ENCODE results near the gene GABPB1.

Gene GABPB1

GRCh38 chr15:50262533-50262932 is 92.5 kb downstream of the GABPB1 start:
- Histone ChIP-seq H3K27ac (no peak overlapping the region), H3K4me3 (no peak overlapping the region)
- DNase-seq (ENCODE audit: low spot score), result no peak
- TF ChIP-seq CTCF (IDR thresholded peaks at IDR 0.05), result no peak

GRCh38 chr15:50261981-50262380 is 93.0 kb downstream of the GABPB1 start:
- DNase-seq (ENCODE audit: low spot score), result no peak
- H3K4me3 ChIP-seq, result no peak overlapping the region
- H3K27ac ChIP-seq, result no peak overlapping the region
- no peak for TF ChIP-seq CTCF (IDR thresholded peaks at IDR 0.05)

GRCh38 chr15:50260969-50261496 is 94.0 kb downstream of the GABPB1 start:
- no peak for DNase-seq (ENCODE audit: low spot score)
- no peak for TF ChIP-seq CTCF (IDR thresholded peaks at IDR 0.05)
- Histone ChIP-seq H3K27ac (no peak overlapping the region), H3K4me3 (no peak overlapping the region)

GRCh38 chr15:50259276-50259675 is 95.7 kb downstream of the GABPB1 start:
- Histone ChIP-seq H3K4me3 (no peak overlapping the region), H3K27ac (no peak overlapping the region)
- TF ChIP-seq CTCF (IDR thresholded peaks at IDR 0.05), result no peak
- DNase-seq (ENCODE audit: low spot score), result no peak

GRCh38 chr15:50257924-50258323 is 97.1 kb downstream of the GABPB1 start:
- no peak overlapping the region for H3K4me3 ChIP-seq
- H3K27ac ChIP-seq, result no peak overlapping the region
- TF ChIP-seq CTCF (IDR thresholded peaks at IDR 0.05), result no peak
- DNase-seq (ENCODE audit: low spot score), result no peak

- no peak for DNase-seq (ENCODE audit: low spot score)
- Histone ChIP-seq H3K4me3 (no peak overlapping the region), H3K27ac (no peak overlapping the region)
- TF ChIP-seq CTCF (IDR thresholded peaks at IDR 0.05), result no peak
Observed at GRCh38 chr15:50257332-50257731, 97.7 kb downstream of the GABPB1 start.

- Histone ChIP-seq H3K27ac (no peak overlapping the region), H3K4me3 (no peak overlapping the region)
- no peak for TF ChIP-seq CTCF (IDR thresholded peaks at IDR 0.05)
- DNase-seq (ENCODE audit: low spot score), result no peak
Observed at GRCh38 chr15:50256188-50257041, 98.6 kb downstream of the GABPB1 start.
